WTC11 (cell line): ENCODE measurements around the gene ORM1.

Experiments used
- ATF2 ChIP-seq: sonication (generic); formaldehyde crosslinking; IDR thresholded peaks from 2 replicates; pipeline ENCODE4 v1.8.1; 2022; ENCODE audit warnings: low read depth, missing genetic modification reagents, borderline replicate concordance
- RELA ChIP-seq: sonication (generic); formaldehyde crosslinking; IDR thresholded peaks from 2 replicates; pipeline ENCODE4 v1.8.1; 2022; ENCODE audit warnings: missing genetic modification reagents, mild to moderate bottlenecking, borderline replicate concordance

- TF ChIP-seq RELA (CRISPR knock-in tag) (no peak), ATF2 (CRISPR knock-in tag) (no peak)
Observed at GRCh38 chr9:114350636-114351401, 27.9 kb downstream of the ORM1 start.
